ENCODE data around the gene DRD3. TPM values are rescaled to one million over a fixed set of nuclear protein-coding genes. Genes with fewer than 3 reads are reported as not detected.

Gene DRD3
- total RNA-seq, 1 donor from 2014 or later, result not detected

- DNase-seq (ENCODE audit: low read depth) (no peak), FAIRE-seq (no peak)
- H2AFZ ChIP-seq (ENCODE audit: low read depth, low read length), result no peak overlapping the region
- Mint-ChIP-seq H3K36me3 (ENCODE audit: low read depth, unreplicated experiment) (no peaks in the 10 kb centered on the region), H3K4me1 (ENCODE audit: low read depth, unreplicated experiment) (peaks cover 3% of the 10 kb centered on the region), H3K27me3 (ENCODE audit: low read depth, unreplicated experiment) (peaks cover 5% of the 10 kb centered on the region), H3K4me3 (ENCODE audit: unreplicated experiment) (no peak overlapping the region), H3K27ac (ENCODE audit: unreplicated experiment) (no peak overlapping the region), H3K9me3 (ENCODE audit: unreplicated experiment) (peaks cover 2% of the 10 kb centered on the region)
- no peak overlapping the region for H3K4me3 ChIP-seq (ENCODE audit: insufficient read depth, low read depth, low read length)
- H3K36me3 ChIP-seq (ENCODE audit: insufficient read depth, low read length), result no peaks in the 10 kb centered on the region
- TF ChIP-seq, protein P1, sequence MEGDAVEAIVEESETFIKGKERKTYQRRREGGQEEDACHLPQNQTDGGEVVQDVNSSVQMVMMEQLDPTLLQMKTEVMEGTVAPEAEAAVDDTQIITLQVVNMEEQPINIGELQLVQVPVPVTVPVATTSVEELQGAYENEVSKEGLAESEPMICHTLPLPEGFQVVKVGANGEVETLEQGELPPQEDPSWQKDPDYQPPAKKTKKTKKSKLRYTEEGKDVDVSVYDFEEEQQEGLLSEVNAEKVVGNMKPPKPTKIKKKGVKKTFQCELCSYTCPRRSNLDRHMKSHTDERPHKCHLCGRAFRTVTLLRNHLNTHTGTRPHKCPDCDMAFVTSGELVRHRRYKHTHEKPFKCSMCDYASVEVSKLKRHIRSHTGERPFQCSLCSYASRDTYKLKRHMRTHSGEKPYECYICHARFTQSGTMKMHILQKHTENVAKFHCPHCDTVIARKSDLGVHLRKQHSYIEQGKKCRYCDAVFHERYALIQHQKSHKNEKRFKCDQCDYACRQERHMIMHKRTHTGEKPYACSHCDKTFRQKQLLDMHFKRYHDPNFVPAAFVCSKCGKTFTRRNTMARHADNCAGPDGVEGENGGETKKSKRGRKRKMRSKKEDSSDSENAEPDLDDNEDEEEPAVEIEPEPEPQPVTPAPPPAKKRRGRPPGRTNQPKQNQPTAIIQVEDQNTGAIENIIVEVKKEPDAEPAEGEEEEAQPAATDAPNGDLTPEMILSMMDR (IDR thresholded peaks at IDR 0.05; ENCODE audit: insufficient read depth, low read depth, low read length), result no peak
- no peak for TF ChIP-seq EZH2 (IDR thresholded peaks at IDR 0.05; ENCODE audit: insufficient read depth, low read length)
- H3K4me1 ChIP-seq (ENCODE audit: insufficient read depth, low read length), result no peaks in the 10 kb centered on the region
- peak overlapping the region; percentile 2 for H3K4me2 ChIP-seq (ENCODE audit: low read length)
- H3K27ac ChIP-seq (ENCODE audit: low read depth, low read length), result no peak overlapping the region
- no peaks in the 10 kb centered on the region for H3K9me3 ChIP-seq (ENCODE audit: insufficient read depth, low read depth, low read length)
- H3K79me2 ChIP-seq (ENCODE audit: insufficient read depth, low read length), result no peaks in the 10 kb centered on the region
- H3K27me3 ChIP-seq (ENCODE audit: insufficient read depth, low read length), result no peaks in the 10 kb centered on the region
- no peaks in the 10 kb centered on the region for H4K20me1 ChIP-seq (ENCODE audit: insufficient read depth, low read length)
- no peak overlapping the region for H3K9ac ChIP-seq (ENCODE audit: low read length)
Observed at GRCh38 chr3:114110439-114110838, 68.4 kb downstream of the DRD3 start.

DNA sequence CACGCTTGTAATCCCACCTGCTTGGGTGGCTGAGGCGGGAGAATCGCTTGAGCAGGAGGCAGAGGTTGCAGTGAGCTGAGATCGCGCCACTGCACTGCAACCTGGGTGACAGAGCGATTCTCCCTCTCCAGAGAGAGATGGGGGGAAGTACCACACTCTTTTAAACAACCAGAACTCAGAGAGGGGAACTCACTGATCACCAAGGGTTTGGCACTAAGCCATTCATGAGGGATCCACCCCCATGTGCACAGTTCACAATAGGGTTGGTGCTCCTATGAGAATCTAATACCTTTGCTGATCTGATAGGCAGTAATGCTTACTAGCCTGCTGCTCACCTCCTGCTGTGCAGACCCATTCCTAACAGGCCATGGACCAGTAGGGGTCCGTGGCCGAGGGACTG lies 70.7 kb downstream of the DRD3 start:
- Mint-ChIP-seq H3K36me3 (ENCODE audit: low read depth, unreplicated experiment) (no peaks in the 10 kb centered on the region), H3K27ac (ENCODE audit: unreplicated experiment) (no peak overlapping the region), H3K9me3 (ENCODE audit: unreplicated experiment) (peaks cover 2% of the 10 kb centered on the region), H3K4me3 (ENCODE audit: unreplicated experiment) (no peak overlapping the region), H3K4me1 (ENCODE audit: low read depth, unreplicated experiment) (peaks cover 3% of the 10 kb centered on the region), H3K27me3 (ENCODE audit: low read depth, unreplicated experiment) (peaks cover 5% of the 10 kb centered on the region)
- no peaks in the 10 kb centered on the region for H3K27me3 ChIP-seq (ENCODE audit: insufficient read depth, low read length)
- no peaks in the 10 kb centered on the region for H3K36me3 ChIP-seq (ENCODE audit: insufficient read depth, low read length)
- H3K9me3 ChIP-seq (ENCODE audit: insufficient read depth, low read depth, low read length), result no peaks in the 10 kb centered on the region
- H4K20me1 ChIP-seq (ENCODE audit: insufficient read depth, low read length), result no peaks in the 10 kb centered on the region
- H3K4me3 ChIP-seq (ENCODE audit: insufficient read depth, low read depth, low read length), result no peak overlapping the region
- no peak overlapping the region for H3K9ac ChIP-seq (ENCODE audit: low read length)
- FAIRE-seq, result no peak
- H2AFZ ChIP-seq (ENCODE audit: low read depth, low read length), result no peak overlapping the region
- DNase-seq (ENCODE audit: low read depth), result no peak
- TF ChIP-seq, protein P1 (IDR thresholded peaks at IDR 0.05; ENCODE audit: insufficient read depth, low read depth, low read length), result no peak
- TF ChIP-seq EZH2 (IDR thresholded peaks at IDR 0.05; ENCODE audit: insufficient read depth, low read length), result no peak
- H3K4me1 ChIP-seq (ENCODE audit: insufficient read depth, low read length), result no peaks in the 10 kb centered on the region
- no peaks in the 10 kb centered on the region for H3K79me2 ChIP-seq (ENCODE audit: insufficient read depth, low read length)
- H3K4me2 ChIP-seq (ENCODE audit: low read length), result no peak overlapping the region
- H3K27ac ChIP-seq (ENCODE audit: low read depth, low read length), result no peak overlapping the region

DNA sequence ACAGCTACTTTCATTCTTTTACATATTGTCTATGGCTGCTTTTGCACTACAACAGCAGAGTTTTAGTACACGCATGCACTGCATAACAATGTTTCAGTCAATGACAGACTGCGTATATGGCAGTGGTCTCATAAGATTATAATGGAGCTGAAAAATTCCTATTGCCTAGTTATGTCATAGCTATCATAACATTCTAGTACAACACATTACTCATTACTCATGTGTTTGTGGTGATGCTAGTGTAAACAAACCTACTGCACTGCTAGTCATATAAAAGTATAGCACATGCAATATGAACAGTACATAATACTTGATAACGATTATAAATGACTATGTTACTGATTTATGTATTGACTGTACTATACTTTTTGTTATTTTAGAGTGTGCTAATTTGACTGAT lies 74.4 kb downstream of the DRD3 start:
- FAIRE-seq (no peak), DNase-seq (ENCODE audit: low read depth) (peak; percentile 31)
- Mint-ChIP-seq H3K27me3 (ENCODE audit: low read depth, unreplicated experiment) (no peaks in the 10 kb centered on the region), H3K9me3 (ENCODE audit: unreplicated experiment) (peaks cover 2% of the 10 kb centered on the region), H3K27ac (ENCODE audit: unreplicated experiment) (no peak overlapping the region), H3K4me1 (ENCODE audit: low read depth, unreplicated experiment) (no peaks in the 10 kb centered on the region), H3K36me3 (ENCODE audit: low read depth, unreplicated experiment) (no peaks in the 10 kb centered on the region), H3K4me3 (ENCODE audit: unreplicated experiment) (no peak overlapping the region)
- no peaks in the 10 kb centered on the region for H3K9me3 ChIP-seq (ENCODE audit: insufficient read depth, low read depth, low read length)
- H3K4me2 ChIP-seq (ENCODE audit: low read length), result no peak overlapping the region
- TF ChIP-seq, protein P1 (IDR thresholded peaks at IDR 0.05; ENCODE audit: insufficient read depth, low read depth, low read length), result no peak
- no peak for TF ChIP-seq EZH2 (IDR thresholded peaks at IDR 0.05; ENCODE audit: insufficient read depth, low read length)
- no peak overlapping the region for H3K4me3 ChIP-seq (ENCODE audit: insufficient read depth, low read depth, low read length)
- no peak overlapping the region for H3K27ac ChIP-seq (ENCODE audit: low read depth, low read length)
- no peak overlapping the region for H2AFZ ChIP-seq (ENCODE audit: low read depth, low read length)
- no peaks in the 10 kb centered on the region for H4K20me1 ChIP-seq (ENCODE audit: insufficient read depth, low read length)
- no peak overlapping the region for H3K9ac ChIP-seq (ENCODE audit: low read length)
- H3K36me3 ChIP-seq (ENCODE audit: insufficient read depth, low read length), result no peaks in the 10 kb centered on the region
- H3K4me1 ChIP-seq (ENCODE audit: insufficient read depth, low read length), result no peaks in the 10 kb centered on the region
- no peaks in the 10 kb centered on the region for H3K79me2 ChIP-seq (ENCODE audit: insufficient read depth, low read length)
- no peaks in the 10 kb centered on the region for H3K27me3 ChIP-seq (ENCODE audit: insufficient read depth, low read length)

Measured in astrocyte (in vitro differentiated cells and primary cell).